ENCODE results near the gene RDH11.

The RDH11 gene

DNA sequence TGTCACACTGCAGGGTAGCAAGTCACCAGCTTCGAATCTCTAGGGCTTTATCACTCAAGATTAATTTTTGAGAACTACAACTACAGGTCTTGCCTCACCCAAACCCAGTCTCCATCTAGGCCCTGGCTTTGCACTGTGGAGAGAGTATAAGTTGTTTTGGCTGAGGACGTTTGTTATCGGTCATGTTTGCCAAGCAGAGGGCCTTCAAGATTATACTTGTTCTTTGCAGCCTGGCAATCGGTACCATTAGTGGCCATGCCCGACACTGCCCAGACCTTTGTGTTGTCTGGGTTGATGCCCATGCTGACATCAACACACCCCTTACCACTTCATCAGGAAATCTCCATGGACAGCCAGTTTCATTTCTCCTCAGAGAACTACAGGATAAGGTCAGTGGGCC, 50.1 kb downstream of the RDH11 start:
- no peak for DNase-seq (ENCODE audit: low read depth)

DNA sequence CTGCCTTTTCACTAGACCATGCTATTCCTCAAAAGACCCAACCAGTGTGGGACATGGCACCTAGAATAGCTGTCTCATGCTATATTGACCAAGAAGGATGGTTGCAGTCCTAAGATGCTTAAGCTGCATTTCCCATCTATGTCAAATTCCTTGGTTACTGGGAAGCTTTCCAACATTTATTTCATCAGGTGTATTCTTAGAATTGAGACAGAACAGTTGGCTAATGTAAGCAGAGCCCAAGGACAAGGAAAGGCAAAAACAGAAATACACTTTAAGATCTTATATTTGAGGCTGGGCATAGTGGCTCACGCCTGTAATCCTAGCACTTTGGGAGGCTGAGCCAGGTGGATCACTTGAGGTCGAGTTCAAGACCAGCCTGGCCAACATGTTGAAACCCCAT, 51.1 kb downstream of the RDH11 start:
- DNase-seq (ENCODE audit: low read depth), result no peak

DNA sequence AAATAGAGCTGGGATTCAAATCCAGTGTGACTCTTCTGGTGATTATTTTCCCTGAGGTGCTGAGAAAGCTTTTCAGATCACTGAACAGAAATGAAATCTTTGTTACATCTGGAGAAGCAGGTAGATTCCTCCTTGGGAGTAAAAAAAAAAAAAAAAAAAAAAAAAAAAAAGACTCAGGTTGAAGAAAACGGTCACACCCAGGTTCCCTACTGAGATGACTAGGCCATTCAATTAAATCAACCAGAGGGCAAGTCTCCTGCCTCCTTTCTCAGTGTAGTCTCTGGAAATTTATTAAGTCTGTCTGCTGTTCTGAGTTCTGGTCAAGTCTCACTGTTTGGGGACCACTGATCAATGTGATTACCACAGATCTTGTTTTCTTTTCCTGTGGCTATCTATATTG, 51.9 kb downstream of the RDH11 start:
- no peak for DNase-seq (ENCODE audit: low read depth)

DNA sequence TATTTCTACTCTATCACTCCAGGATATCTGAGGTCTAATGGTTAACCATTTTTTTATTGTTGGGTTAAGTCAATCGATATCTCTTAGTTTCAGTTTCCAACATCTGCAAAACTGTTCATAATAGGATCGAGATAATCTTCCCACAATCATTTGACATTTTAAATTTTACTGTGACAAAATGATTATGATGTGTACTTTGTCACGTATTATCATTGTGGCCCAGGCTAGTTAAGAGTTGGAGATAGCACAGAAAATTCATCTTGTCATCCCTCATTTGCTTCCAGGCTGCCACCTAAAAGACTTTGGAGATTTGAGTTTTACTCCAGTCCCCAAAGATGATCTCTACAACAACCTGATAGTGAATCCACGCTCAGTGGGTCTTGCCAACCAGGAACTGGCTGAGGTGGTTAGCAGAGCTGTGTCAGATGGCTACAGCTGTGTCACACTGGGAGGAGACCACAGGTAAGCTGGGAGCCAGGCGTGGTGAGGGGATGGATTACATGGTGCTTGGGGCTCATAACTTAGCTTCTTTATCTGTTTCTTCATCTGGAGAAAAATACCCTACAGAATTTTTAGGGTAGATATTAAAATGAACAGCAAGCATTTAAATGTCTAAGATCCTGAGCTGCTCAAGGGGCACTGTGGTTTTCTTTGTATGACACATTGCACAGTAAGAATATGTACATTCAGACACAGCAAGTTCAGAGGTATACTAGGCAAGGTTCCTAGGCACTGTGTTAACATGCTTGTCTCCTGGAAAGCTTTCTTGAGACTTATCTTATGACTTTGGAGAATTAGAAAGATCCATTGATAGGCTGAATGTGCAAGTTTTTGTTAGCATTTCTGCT, 53.4 kb downstream of the RDH11 start:
- DNase-seq (ENCODE audit: low read depth), result peak; percentile 21

DNA sequence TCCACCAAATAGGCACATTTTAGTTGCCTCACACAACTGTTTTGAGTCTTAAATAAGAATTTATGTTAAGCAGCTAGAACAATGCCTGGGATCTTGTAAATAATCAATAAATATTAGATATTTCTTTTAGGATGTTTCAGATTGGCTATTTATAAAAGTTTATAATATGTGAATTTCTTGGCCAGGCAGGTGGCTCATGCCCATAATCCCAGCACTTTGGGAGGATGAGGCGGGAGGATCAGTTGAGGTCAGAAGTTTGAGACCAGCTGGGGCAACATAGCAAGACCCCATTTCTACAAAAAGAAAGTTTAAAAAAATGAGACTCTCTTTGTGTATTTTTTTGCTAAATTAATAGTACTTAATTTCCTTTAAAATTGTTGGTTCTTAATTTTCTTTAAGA, 54.1 kb downstream of the RDH11 start:
- no peak for DNase-seq (ENCODE audit: low read depth)

DNA sequence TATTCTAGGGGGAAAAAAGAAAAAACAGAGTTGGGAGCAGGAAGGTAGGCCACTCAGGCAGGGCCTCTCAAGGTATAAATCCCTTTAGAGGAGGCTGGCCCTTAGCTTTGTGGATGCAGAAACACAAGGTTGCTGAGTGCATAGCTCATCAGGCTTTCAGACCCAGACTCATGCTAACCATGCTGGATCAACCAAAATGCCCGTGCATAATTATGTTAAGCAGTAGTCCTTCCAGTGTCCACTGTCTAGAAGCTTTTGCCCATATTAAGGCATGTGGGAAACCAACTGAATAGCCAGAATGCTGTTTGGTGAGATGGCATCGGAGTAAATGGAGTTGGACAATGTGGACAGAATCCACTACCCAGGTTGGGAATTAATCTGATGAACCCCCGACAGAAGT, 56.9 kb downstream of the RDH11 start:
- DNase-seq (ENCODE audit: low read depth), result no peak

DNA sequence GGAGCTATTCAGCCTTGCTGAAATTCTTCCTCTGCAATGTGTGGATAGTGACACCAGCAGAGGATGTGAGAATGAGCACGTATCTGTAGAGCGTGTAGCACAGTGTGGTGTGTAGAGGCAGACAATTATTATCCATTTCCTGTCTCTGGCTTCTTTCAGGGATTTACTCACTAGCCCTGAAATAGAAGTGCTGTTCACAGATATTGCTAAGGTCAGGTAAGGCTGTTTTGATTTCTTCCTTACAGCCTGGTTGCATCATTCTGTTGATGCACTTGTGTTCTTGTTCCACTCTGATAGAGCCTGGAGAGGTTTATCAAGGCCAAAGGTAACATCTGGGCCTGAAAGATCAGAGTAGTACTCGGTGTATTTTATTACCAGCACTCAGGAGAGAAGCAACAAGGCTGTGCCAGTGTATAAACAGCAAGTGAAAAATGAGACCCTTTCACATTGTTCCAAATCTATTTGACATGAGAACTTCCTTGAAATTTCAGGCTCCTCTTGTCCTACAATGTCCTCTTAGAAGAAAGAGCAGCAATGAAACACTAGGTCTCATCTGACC, 59.1 kb downstream of the RDH11 start:
- no peak for DNase-seq (ENCODE audit: low read depth)

DNA sequence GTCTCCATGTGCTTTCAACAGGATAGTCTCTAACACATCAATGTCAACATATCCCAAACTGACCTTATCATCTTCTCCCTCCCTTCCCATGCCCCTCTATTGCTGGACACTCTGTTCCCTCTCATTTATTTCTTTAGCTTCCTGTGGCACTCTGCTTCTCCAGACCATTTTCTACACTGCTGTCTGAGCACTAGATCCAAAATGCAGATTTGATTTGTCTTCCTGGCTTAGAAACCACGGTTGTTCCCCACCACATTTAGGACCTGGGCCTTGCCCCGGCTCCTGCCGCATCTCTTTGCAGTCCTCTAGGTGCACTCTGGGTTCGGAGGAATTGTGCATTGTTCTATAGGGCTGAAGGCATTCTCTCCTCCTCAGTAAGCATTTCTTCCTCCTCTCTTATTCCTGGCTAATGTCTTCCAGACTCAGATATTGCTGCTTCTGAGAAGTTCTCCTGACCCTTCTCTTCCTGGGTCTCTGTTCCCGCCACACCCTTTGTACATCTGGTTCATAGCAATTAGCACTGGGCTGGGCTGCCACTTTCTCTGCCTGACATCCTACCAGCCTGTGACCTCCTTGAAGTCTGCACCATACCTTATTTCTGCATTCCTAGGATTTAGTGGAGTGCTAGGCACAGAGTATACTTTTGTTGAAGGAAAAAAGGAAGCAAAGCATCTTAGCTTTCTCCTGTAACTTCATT, 62.0 kb downstream of the RDH11 start:
- no peak for DNase-seq (ENCODE audit: low read depth)

DNA sequence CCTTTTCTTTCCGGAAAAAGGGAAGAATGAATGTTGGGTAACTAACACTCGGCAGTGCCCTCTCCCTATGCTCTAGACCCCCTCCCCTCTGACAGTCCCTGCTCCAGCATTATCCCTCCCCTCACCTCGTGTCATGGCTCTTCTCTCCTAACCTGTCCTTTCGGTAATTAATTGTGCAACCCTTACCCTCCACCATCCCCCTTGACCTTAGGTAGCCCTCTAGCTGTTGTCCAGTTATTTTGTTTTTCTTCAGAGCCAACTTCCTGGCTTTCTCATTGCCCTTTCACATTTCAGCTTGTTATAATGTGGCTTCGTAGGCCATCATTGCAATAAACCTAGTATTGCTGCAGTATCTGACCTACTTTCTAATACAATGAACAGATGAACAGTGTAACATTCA, 64.6 kb downstream of the RDH11 start:
- no peak for DNase-seq (ENCODE audit: low read depth)

DNA sequence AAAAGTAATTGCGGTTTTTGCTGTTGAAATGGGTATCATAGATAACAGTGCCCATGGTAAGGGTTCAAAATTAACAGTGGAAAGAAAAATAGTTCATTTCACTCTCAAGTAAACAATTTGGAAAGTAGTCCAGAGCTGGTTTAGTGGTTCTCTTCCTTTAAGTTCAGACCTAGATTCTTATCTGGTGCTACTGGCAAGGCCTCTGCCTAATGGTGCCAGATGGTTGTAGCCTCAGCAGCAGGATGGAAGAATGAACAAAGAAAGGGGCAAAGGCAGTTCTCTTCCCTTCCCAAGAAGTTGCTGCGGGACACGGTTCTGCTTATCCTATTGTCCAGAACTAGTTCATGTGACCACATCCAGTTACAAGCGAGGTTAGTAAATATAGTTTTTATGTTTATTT, 65.4 kb downstream of the RDH11 start:
- DNase-seq (ENCODE audit: low read depth), result no peak

DNA sequence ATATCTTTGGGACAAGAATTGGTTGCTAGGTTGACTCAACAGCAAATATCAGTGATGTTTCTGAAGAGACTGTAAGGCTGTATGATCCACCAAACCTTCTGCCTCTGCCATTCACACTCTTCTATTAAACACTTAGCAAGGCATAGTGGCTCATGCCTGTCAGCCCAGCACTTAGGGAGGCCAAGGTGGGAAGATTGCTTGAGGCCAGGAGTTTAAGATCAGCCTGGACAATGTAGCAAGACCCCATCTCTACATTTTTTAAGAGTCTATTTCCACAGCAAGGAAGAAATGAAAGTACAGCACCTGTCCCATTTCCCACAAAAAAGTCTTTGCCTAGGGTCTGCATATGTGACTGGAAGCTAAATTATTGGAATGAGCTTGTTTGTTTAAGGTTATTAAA, 68.0 kb downstream of the RDH11 start:
- no peak for DNase-seq (ENCODE audit: low read depth)
